HG03460 (cell line): Measurements from ENCODE around the gene ARAP2.

Experiments
- ATAC-seq: cut with Tn5 transposase; IDR thresholded peaks from one replicate; pipeline ENCODE4 v1.9.1; 2021; ENCODE audit not compliant: unreplicated experiment

The ARAP2 gene, protein sequence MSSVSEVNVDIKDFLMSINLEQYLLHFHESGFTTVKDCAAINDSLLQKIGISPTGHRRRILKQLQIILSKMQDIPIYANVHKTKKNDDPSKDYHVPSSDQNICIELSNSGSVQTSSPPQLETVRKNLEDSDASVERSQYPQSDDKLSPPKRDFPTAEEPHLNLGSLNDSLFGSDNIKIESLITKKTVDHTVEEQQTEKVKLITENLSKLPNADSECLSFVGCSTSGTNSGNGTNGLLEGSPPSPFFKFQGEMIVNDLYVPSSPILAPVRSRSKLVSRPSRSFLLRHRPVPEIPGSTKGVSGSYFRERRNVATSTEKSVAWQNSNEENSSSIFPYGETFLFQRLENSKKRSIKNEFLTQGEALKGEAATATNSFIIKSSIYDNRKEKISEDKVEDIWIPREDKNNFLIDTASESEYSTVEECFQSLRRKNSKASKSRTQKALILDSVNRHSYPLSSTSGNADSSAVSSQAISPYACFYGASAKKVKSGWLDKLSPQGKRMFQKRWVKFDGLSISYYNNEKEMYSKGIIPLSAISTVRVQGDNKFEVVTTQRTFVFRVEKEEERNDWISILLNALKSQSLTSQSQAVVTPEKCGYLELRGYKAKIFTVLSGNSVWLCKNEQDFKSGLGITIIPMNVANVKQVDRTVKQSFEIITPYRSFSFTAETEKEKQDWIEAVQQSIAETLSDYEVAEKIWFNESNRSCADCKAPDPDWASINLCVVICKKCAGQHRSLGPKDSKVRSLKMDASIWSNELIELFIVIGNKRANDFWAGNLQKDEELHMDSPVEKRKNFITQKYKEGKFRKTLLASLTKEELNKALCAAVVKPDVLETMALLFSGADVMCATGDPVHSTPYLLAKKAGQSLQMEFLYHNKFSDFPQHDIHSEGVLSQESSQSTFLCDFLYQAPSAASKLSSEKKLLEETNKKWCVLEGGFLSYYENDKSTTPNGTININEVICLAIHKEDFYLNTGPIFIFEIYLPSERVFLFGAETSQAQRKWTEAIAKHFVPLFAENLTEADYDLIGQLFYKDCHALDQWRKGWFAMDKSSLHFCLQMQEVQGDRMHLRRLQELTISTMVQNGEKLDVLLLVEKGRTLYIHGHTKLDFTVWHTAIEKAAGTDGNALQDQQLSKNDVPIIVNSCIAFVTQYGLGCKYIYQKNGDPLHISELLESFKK (N-terminal part only)

GRCh38 chr4:36244257-36245082 lies at the start of gene ARAP2:
Gene ARAP2 (minus strand): TSS chr4:36244514. CDS start chr4:36229486, 15,028 bp downstream.
- ATAC-seq = peak; percentile 53

DNA sequence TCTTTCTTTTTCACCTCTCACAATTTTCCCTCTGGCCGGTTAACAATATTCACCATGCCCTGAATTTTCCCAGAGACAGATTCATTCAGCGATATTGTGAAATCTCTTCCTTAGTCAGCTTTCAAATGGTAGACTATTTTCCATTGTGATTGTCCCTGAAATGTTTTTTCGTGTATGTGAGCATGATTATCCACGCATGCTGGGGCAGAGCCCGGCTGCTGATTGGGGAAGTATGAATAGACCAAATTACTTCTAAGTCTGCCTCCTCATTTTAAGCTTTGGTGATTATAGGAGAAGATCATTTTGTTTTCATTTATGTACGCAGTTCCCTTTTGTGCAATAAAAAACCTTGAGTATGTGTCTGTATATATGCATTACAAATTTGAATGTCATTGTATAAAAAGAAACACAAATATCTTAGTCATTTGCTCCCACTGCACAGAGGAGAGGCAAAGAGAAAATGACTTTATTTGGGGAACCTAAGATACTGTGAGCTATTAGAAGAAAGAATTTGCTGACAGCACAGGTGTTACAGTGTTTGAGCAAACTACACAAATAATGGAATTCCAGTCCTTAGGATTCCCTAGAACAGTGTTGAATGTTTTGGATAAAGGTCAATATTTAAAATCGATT lies 48.4 kb upstream of the ARAP2 start:
- no peak for ATAC-seq

DNA sequence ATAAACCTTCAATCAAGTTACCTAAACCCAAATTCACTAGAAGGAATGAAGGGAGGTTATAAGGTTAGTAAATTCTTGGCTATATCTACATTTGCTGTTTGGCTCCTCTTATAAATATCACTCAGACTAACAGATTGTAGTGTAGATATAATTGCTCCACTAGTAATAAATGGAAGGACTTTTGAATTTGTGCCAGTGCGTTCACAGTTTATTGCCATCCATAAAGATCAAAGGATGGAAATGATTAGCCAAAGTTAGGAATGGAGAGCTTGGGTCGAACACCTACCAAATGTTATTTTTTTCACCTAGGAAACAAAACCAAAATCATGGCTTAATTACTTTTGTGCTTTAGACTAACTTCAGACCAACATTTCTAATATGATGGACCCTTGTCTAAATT lies 46.3 kb upstream of the ARAP2 start:
- ATAC-seq = no peak

- ATAC-seq = no peak
Measured at GRCh38 chr4:36288731-36289426, 44.6 kb upstream of the ARAP2 start.

DNA sequence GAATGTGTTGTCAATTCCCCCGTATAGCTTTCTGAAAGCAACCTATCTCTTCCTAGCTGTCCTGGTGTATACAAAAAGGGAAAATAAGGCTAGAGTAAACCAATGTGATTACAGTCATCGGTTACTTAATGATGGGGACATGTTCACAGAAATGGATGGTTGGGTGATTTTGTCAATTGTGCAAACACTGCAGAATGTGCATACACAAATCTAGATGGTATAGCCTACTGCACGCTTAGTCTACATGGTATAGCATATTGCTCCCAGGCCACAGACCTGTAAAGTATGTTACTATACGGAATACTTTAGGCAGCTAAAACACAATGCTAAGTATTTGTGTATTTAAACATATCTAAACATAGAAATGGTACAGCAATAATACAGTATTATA lies 42.2 kb upstream of the ARAP2 start:
- ATAC-seq = peak; percentile 27

DNA sequence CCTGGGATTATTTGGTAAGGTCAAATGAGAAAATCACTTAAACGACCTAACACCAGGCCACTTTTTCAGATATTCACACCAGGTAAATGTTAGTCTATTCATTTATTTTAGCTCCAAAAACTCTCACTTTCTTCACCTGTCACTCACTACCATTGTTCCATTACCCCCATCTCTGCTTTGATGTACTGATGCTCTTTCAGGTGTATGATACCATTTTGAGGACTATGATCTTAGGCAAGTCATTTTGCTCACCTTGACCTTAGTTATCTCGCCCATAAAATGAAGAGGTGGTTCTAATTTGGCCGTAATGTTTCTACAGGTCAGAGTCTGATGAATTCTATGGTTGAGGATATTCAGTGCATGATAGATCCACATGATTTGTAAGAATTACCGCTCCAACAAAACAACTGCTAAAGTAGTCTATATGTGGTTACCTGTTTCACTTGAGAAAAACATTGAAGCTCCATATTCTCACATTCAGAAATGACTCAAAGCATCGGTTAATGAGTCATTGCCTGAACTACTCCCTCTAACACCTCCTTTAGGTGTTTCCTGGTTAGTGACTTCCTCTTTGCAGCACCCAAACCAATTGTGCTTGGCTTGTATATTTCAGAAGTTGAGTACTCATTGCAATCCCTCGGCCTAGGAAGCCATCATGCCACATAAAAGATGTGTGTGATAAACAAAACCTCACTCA lies 41.6 kb upstream of the ARAP2 start:
- peak; percentile 99 for ATAC-seq

GRCh38 chr4:36283912-36284465 lies 39.7 kb upstream of the ARAP2 start:
- no peak for ATAC-seq

DNA sequence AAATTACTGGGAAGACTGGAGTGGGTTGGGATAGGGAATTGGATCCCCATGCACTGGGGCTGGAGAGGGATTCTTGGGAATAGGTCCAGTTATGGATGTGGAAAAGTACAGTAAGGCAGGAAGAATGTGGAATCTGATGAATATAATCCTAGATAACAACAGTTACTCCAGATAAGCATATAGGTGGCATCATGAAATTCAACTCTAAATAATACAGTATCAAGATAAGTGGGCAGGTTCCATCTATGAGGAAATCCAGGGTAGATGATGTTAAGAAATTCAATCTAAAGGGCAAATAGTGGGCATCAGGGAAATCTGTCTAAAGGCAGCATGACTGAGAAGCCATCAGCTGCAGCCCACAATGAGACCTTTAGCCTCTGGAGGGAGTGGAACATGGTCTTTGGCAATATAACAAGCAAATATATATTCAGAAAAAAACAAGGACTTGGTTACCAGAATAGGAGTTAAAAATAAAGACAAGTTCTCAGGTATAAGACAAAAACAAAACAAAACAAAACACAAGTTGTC lies 38.3 kb upstream of the ARAP2 start:
- ATAC-seq = no peak

DNA sequence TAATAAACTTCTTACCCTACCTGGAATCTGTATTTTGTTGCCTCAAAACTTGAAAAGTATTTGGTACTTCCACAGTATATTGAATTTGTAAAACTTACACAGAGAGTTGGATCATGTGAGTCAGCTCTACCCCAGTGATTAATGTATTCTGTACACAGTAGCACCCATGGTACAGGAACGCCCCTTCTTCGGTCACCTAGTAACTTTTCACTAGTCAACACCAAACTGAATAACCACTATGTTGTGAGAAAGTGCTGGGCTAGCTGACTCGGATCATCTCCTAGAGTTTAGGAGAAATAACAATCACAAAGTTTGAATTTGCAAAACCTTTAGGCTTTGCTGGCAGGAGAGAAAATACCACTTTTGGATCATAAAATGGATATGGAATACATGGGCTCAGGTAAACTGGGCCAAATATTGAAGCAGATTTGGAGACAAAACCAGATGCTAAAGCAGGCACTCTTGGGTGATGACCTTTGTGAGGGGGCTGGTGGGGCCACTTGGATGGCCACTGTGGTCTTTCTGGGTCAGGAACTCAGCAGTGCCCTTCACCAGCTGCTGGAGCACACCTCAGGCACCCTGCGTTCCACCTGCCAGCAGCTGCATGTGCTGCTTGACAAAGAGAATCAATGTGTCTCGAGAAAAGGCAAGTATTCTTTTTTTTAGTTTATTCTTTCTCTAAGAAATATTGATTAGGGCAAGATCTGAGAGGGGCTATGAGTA lies 37.2 kb upstream of the ARAP2 start, which contains the start of gene DTHD1:
DTHD1 (plus strand) TSS at position 233 of the 723 bp plus-strand sequence; CDS start at position 376, 143 bp downstream.
- no peak for ATAC-seq

- ATAC-seq = no peak
Measured at GRCh38 chr4:36280555-36280954, 36.2 kb upstream of the ARAP2 start.

- ATAC-seq = no peak
Measured at GRCh38 chr4:36278789-36279188, 34.5 kb upstream of the ARAP2 start.

GRCh38 chr4:36277533-36277932 lies 33.2 kb upstream of the ARAP2 start:
- no peak for ATAC-seq

DNA sequence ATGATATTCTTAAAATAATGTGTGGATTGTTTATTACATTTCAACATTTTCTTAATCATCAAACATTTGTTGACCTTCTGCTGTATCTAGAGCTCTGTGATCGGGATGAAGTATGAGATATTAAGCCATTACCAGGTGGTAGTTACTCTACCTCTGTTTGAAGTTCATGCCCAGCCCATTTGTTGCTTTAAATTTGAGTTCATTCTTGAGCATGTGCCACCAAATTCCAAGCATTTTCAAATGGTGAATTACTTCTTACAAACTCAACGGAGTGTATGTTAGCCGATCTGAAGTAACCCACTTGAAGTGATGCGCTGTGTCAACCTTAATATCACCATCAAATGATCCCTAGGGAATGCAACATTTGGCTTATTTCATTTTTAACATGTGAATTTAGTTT lies 29.8 kb upstream of the ARAP2 start:
- no peak for ATAC-seq

DNA sequence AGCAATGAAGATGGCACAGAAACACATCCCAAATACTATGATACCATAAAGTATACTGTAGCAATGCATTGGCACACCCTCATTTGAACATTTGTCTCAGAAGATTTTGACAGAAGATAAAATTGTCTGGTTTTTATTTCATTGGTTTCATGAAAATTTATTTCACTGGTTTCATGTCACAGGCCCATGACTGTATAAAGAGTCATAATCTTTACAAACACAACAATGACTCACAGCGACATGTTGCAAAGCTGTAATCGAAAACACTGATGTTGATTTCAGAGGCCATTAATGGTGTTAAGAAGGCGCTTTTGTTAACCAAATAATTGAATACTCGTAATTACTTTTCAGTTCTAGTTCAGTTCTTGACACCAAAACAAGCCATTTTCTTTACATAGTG lies 29.0 kb upstream of the ARAP2 start:
- no peak for ATAC-seq

GRCh38 chr4:36269533-36270173 lies 25.3 kb upstream of the ARAP2 start:
- ATAC-seq = no peak

DNA sequence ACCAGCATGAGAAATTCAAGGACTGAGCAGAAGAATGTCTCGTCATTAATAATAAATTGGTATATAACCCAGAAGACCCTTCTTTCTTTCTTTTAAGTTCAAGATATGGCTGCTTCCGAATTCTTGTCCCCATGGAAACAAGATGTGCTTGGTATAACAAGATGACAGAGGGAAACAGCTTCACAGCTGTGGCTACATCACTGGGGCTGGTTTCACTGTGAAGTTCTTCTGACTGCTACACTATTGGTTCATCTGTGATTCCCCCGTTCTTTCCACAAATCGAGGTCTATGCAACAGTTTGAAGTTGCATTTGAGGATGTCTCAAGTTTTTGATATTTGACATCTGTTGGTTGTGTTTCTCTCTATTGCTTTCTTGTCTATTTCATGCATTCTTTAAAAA lies 24.8 kb upstream of the ARAP2 start:
- ATAC-seq = no peak
